RWPE1 (cell line): Measurements from ENCODE around the gene OLIG1.

Experiments
- CTCF ChIA-PET: fragments of 350-600 bp; sonication (Branson Sonifier 250); formaldehyde crosslinking; extraction: SDS; loops from one replicate; lab custom pipeline; 2021; lab: Yijun Ruan, JAX
- POLR2A ChIA-PET: fragments of 400-600 bp; formaldehyde crosslinking; extraction: SDS; loops from one replicate; lab custom pipeline; 2020; ENCODE audit warnings: antibody characterized with exemption; ENCODE audit not compliant: low non-redundant PET; lab: Yijun Ruan, JAX
- DNase-seq: peaks from one replicate; pipeline ENCODE4 v3.0.0; 2012; ENCODE audit warnings: low spot score
- H3K27ac ChIP-seq: fragments of 450-650 bp; 2 replicates; pipeline ENCODE4 v1.5.1; 2017
- TF ChIP-seq, protein P1 (sequence below): fragments of 450-650 bp; conservative IDR thresholded peaks from 2 replicates; pipeline ENCODE4 v1.5.1; 2017; ENCODE audit warnings: low read depth, mild to moderate bottlenecking

The OLIG1 gene

DNA sequence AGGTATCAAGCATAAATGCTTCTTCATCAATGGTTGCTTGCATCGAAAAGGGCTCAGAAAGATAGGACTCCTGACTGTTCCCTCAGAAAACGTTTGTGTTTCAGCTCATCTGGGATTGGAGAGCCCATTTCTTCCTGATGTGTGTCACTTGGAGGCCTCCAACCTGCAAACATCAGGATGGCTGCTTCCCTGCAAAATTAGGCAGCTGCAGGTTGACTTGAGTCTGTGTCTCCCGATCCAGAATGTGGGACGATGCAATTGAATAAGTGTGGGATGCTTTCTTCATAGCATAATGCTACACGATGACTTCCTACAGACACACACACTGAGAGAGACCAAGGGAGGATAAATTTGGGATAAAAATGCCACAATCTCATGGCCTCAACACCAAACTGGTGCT lies 42.2 kb downstream of the OLIG1 start:
- TF ChIP-seq, protein P1, sequence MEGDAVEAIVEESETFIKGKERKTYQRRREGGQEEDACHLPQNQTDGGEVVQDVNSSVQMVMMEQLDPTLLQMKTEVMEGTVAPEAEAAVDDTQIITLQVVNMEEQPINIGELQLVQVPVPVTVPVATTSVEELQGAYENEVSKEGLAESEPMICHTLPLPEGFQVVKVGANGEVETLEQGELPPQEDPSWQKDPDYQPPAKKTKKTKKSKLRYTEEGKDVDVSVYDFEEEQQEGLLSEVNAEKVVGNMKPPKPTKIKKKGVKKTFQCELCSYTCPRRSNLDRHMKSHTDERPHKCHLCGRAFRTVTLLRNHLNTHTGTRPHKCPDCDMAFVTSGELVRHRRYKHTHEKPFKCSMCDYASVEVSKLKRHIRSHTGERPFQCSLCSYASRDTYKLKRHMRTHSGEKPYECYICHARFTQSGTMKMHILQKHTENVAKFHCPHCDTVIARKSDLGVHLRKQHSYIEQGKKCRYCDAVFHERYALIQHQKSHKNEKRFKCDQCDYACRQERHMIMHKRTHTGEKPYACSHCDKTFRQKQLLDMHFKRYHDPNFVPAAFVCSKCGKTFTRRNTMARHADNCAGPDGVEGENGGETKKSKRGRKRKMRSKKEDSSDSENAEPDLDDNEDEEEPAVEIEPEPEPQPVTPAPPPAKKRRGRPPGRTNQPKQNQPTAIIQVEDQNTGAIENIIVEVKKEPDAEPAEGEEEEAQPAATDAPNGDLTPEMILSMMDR: no peak
- CTCF ChIA-PET: no interaction called here
- DNase-seq: no peak
- POLR2A ChIA-PET: no interaction called here
- no peak overlapping the region for H3K27ac ChIP-seq

DNA sequence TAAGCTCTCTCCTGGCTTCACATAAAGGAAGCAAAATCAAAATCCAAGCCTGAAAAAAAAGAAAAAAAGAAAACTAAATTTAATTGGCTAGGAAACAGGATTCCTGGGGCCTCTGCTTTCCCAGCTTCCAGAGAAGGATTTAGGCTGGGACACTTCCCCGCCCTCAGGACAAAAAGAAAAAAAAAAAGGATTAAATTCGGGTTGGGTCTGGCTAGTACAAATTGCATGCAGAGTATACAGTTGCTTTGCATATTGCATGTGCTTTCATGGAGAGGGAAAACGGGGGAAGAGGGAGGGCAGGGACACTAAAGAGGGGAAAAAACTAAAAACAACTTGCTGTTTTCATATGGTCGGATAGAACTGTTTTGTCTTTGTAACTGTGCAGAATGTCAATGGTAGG lies 42.7 kb downstream of the OLIG1 start:
- CTCF ChIA-PET: no interaction called here
- DNase-seq: no peak
- TF ChIP-seq, protein P1: no peak
- POLR2A ChIA-PET: no interaction called here
- no peak overlapping the region for H3K27ac ChIP-seq

DNA sequence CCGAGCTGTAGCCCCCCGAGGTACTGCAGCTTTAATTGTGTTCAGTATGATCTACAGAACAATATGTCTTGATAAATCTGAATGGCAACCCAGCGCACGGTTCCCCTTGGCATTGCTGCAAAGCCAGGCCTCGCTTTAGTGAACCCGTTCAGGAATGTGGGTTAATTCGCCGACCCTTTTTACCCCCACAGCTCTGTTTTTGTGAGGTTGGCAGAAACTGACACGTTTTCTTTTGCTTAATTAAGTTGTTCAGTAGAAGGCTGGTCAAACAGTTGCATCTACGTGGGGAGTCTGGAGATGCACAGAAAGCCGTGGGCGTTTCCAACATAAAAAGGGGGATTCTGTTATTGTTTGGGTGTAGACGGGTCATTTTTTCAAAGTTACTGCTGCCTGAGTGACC lies 43.2 kb downstream of the OLIG1 start:
- CTCF ChIA-PET: no interaction called here
- POLR2A ChIA-PET: interaction anchor here (0.7 kb wide), 1 partner anchor 472 kb away, joined by 5 read pairs; no protein-coding TSS in a partner anchor
- no peak overlapping the region for H3K27ac ChIP-seq
- no peak for DNase-seq
- TF ChIP-seq, protein P1: no peak

DNA sequence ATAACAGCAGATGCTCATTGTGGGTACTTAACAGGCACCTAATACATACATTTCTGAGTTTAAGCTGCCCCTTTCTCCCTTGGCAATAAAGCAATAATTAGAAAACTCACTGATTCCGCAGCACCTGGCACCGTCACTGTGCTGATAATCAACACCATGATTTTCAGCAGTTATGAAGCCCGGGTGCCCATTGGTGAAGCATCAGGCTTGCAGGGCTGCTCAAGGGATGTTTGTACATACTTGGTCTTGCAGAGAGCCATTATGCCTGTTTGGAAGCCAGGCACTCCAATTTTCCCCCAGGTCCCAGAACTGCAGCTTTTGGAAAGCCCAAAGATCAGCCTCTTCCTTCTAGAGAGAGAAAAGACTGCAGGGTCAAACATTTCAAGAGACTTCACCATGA lies 44.3 kb downstream of the OLIG1 start:
- CTCF ChIA-PET: interaction anchor here (1.0 kb wide), 1 partner anchor 11 kb away, joined by 3 read pairs; no protein-coding TSS in a partner anchor
- TF ChIP-seq, protein P1: no peak
- POLR2A ChIA-PET: no interaction called here
- no peak for DNase-seq
- H3K27ac ChIP-seq: no peak overlapping the region

DNA sequence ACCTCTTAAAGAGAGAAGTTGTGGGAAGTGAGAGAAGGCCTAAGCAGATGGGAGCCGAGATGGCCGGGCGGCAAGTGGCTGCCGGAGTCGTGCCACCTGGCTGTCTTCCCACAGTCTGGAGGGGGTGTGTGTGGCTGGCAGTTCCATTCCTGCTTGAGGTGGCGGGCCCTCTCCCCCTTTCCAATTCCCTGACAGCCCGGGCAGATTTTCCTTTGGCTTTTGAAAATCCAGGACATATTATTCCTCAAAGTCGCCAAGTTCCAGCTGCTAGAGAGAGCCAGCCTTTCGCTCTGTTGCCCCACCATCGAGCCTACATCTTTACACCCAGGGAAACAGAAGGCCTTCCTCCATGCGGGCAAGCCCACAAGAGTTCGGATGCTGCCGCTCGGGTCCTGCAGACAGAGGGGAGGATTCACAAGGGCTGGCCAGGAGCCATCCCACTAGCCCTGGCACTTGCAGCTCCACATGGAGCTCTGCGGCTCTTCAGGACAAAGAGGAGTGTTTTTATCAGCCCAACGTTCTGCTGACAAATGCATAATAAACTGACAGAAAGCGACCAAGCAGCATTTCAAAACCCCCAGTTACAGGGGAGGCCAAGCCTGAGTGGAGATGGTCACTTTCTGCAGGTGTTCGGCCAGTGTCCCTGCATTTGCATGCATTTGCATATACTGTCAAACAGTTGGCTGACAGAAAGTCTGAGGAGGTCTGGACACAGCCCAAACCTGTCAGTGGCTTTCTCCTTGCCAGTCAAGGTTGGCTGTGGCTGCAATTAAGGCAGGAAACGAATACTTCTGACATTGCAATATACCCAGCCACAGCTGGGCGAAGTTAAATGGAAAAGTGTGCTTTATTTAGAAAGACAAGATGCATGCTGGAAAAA lies 45.9 kb downstream of the OLIG1 start:
- H3K27ac ChIP-seq: no peak overlapping the region
- TF ChIP-seq, protein P1: no peak
- DNase-seq: no peak
- ChIA-PET CTCF (no interaction called here), POLR2A (no interaction called here)

DNA sequence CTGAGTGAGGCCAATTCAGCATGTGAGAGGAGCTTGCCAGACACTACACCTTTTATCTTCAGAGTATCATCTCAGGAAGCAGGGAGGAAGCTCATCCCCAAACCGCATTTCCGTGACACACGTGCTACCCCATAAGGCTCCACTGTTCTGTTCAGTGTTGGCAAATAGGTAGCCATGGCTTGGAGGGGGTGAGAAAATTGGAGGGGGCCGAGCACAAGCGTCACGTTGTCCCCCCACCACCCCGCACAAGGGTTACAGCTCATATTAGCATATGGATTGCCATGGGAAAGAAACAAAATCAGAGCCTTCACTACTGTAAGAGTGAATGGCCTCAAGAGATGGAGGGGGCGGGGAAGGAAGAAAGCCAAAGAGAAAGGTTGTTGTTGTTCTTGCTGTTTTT lies 46.7 kb downstream of the OLIG1 start:
- no peak for DNase-seq
- ChIA-PET POLR2A (no interaction called here), CTCF (interaction anchor here (0.6 kb wide), 1 partner anchor 284 kb away, joined by 6 read pairs; no protein-coding TSS in a partner anchor)
- TF ChIP-seq, protein P1: no peak
- no peak overlapping the region for H3K27ac ChIP-seq
